HG02610 (cell line): ENCODE data around the gene MINDY4.

ENCODE experiments used
- ATAC-seq: cut with Tn5 transposase; IDR thresholded peaks from one replicate; pipeline ENCODE4 v1.9.1; 2021; ENCODE audit warnings: mild to moderate bottlenecking, moderate library complexity; ENCODE audit not compliant: unreplicated experiment

Gene MINDY4

DNA sequence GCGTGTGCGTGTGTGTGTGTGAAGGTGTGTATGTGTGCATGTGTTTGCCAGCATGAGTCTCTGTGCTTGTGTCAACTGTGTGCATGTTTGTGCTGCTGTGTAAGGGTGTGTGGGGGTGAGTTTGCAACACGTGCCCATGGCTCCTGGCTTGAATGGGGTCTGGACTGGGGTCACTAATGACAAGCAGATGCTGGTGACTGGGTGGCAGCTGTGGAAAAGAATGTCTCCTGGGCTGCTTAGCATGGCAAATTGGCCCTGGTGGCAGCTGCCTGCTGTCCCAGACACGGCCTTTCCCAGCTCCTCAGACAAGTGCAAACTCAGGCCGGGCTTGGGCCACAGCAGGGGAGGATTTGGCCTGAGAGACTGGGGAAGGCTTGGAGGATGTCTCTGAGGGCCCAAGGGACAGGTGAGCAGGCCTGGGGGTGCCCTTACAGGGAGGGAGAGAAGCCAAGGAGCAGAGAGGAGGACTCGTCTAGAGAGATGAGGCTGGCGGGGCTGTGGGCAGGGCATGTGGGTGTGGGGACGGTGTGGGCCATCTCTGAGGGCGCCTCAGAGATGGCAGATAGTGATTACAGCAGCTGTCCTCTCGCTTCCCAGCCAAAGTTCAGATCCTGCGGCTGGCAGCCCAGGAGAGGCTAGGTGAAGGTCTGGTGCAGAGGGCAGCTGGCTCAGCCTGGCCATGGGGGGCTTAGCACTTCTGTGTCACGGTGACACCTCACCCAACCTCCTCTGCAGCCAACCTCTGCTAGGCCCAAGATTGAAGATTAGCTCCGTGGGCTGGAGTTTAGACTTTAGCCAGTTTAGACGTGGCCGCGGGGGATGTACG is 142.0 kb downstream of the MINDY4 start:
- ATAC-seq: no peak

DNA sequence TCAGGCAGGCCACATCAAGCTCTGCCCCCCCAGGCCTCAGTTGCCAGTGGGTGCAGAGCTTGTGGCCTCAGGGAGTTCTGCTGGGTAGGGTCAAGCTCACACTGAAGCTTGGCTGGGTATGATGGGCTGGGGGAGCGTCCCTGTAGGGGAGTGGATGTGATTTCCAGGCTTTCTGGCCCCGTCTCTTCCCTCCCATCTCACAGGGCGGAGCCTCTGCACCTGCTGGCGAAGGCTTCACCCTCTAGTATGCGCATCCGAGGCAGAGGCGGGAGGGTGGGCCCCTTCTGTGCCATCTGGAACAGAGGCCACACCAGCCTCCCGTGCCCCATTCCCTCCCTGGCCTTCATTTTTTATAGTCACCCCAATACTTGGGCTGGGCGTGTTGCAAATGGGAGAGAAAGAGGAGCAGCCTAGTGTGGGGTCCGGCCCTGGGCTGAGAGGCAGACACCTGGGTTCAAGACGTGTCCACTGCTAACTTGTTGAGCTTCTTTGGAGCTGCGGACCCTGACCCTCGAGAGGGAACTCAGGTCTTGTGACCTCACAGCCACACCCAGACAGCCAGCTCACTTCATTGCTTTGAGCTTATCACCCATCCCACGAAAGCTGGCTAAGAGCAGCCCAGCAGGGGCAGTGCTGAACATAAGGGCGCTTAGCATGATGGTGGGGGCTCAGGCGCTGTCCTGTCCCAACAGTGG is 142.8 kb downstream of the MINDY4 start:
- ATAC-seq: no peak

DNA sequence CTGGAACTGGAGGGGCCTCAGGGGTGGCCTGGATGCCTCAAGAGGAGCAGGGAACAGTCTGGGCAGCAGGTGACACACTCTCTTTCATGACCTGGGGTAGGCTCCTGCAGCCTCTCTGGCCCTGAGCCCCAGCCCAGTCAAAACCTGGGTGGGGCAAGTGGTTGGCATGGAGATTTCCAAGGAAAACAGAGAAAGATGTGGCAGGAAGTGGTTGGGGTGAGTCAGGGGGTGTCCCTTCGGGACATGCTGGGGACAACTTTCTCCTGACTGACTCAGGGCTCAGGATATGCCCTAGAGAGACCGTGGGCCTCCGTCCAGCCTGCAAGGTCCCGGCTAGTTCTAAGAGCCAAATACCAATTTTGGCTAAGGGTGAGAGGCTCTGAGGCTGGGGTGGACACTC is 143.4 kb downstream of the MINDY4 start:
- no peak for ATAC-seq

DNA sequence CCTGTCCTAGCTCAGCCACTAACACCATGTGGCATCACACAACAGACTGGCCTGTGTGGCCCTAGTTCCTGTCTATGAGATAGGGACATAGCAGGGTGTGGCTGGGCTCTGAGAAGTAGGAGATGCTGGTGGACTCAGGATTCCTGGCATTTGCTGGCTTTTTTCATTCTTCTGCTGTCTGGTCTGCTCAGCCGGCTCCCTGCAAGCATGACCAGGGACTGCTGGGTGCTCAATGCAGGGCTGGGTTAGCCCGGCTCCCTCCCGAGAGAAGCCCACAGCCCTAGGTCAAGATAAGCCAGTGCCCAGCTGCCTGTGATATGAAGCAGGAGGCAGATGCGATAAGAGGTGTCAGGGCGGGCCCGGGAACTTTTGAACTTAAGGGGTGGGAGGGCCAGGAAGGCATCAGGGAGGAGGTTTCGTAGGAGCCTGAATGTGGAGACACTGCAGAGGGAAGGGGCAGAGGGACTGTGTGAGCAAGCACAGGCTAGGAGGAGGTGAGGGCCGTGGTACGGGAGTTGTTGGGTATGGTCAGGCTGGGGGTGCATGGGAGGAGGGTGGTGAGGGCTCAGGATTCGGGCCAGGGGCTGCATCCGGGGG is 143.9 kb downstream of the MINDY4 start:
- ATAC-seq: no peak

DNA sequence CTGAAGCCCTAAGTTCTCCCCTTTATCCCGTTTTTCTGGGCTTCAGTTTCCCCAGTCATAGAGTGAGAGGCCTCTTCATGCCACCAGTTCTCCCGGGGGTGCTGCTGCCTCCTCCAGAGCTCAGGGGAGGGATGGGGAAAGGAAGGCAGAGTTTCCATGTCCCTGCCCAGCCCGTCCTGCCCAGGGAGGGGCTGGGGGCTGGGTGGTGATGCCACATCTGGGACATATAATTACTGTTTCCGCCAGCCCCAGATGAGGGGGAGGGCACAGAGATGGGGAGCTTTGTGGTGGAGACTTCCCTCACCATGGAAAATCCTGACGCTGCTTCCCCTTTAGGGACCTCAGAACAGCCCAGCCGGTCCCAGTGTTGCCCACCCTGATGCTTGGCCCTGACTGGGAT is 144.5 kb downstream of the MINDY4 start:
- no peak for ATAC-seq

DNA sequence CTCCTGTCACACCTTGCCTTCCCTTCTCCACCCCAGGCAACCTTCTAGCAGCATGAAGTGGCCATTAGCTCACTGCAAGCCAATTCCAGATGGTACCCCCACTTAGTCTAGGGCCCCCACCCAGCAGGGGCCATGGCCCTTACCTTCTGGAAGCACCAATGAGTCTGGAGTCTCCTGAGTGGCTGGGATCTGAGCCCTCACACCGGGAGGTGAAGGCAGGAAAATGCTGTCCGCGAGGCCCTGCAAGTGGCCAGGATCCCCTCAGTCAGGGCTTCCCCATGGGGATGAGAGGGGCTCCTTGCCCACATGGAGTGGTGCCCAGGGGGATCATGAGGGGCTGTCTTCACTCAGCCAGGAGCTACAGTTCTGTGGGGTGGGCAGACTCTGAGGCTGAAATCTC is 145.0 kb downstream of the MINDY4 start:
- ATAC-seq: no peak

DNA sequence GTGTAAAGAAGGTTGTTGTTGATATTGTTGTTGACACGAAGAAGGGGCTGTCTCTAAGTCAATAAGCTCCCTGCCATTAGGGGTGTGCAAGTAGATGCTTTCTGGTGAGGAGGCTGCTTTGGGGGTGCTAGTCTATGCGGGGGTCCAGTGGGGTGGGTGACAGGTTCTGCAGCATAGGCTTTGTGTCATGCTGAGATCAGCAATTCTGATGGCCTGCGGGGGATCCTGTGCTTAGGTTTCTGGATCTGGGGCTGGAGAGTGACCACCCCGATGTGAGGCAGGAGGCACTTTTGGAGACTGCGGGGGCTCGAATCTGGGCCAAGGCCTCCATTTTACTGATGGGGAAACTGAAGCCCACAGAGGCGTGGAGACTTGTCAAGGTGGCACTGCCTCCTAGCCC is 145.6 kb downstream of the MINDY4 start:
- ATAC-seq: no peak

- ATAC-seq: no peak
Measured at GRCh38 chr7:30917216-30917893, 146.1 kb downstream of the MINDY4 start.

DNA sequence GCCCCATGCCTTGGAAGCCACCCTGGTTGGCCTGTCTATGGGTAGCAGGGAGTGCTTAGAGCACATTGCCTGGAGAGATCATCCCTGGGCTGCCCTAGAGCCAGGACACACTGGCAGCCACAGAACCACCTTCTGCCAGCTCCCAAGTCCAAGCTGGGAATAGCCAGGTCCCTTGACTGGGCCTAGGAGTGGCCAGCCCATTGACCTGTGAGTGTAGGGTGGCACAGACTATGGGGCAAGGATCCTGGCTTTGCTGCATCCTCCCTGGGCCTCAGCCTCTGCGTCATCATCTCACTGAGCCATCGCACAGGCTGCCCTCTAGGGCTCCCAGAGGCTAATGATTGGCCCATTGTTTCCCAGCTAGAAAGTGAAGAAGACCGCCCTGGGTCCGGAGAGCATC is 147.5 kb downstream of the MINDY4 start:
- no peak for ATAC-seq

DNA sequence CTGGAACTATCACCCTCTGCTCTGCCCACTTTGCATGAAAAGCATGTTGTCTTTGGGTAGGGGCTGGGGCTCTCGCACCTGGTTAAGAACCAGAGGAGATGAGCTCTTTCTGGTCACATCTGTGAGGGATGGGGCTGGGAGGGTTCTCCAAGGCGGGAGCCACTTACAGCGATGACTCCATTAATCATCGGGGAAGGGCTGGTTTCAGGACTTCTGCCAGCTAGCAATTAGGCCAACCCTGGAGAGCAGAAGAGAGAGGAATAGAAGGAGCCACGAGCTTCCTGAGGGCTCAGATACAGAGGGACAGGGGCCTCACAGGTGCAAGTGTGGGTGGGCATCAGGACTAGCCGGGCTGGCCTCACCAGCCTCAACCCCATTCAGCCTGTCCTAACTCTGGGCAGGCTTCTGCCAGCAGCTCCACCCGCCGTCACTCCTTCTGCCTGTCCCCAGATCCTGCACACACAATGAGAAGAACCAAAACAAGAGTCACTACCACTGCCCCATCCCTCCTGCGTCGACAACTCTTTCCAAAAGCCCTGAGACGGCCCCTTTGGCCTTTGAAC is 148.9 kb downstream of the MINDY4 start:
- no peak for ATAC-seq

DNA sequence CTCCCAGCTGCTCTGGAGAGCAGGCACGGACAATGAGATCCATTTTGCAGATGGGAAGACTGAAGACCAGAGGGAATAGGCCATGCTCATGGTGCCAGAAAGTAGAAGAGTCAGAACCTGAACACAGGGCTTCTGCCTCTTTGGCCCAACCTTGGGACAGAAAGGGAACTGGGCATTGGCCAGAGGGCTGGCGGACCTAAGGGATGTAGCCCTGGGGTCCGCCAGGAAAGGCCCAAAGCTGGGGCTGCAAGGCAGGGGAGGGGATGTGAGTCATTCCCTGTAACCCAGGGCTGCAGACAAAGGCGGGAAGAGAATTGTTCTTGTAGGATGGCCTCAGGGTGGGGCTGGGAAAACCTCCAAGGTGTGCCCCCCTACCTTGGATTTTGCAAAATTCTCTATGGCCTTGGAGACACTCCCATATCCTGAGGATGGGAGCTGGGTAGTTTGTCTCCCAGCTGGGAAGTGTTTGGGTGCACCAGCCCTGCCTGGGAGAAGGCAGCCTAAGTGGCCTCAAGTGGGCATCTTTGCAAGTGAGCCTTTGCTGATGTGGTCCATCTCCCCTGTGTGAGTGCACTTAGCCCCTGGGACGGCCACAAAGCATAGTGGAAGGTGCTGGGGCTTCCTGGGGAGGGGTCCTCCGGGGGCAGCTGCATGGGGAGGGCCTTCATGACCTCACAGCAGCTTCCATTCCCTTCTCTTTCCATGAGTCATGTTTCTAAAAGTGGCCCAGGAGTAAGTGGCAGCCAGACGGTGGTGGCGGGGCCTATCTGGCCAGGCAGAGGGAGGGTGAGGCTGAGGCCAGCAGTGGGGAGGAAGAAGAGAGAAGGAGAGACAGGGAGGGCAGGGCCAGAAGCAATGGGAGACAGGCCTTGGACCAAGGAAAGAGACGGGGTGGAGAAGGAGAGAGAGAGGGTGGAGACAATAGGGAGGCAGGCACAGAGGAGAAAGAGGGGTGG is 149.6 kb downstream of the MINDY4 start:
- no peak for ATAC-seq

GRCh38 chr7:30921540-30922401 is 150.6 kb downstream of the MINDY4 start:
- ATAC-seq: no peak

DNA sequence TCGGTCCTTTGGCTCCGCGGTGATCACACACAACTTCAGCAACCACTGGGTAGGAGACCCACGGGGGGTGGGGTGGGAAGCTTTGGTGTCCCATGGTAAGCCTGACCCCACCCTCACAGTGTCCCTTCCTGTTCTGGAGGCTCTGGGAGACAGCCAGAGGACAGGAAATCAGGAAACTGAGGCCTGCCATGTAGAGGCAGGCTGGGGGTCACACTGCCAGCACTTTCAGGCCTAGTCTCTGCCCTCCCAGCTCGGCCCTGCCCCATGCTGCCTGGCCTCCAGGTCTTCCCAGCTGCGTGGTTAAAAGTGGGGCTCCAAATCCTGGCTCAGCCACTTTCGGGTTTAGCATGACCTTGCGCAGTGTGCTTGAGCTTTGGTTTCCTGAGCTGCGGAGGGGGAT is 151.4 kb downstream of the MINDY4 start:
- ATAC-seq: no peak

- ATAC-seq: no peak
Measured at GRCh38 chr7:30923009-30923773, 152.0 kb downstream of the MINDY4 start.

DNA sequence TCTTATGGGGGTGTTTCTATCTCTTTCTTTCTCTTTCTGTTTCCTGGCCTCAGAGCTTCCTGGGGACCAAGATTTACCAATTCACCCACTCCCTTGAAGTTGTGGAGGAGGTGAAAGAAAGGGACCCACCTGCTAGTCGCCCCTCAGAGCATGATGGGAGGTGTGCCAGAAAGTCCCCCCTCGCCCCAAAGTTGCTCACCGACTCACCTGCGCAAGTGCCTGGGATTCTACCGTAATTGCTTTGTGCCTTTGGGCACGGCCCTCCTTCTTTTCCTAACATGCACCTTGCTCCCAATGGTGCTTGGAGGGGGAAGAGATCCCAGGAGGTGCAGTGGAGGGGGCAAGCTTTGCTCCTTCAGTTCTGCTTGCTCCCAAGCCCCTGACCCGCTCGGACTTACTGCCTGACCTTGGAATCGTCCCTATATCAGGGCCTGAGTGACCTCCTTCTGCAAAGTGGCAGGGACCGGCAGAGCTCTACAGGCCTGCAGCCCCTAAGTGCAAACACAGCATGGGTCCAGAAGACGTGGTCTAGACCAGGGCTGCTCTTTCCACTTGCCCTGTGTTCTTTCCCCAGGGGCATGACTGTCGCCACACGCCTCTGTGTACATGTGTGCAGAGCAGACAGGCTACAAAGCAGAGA is 152.7 kb downstream of the MINDY4 start:
- ATAC-seq: no peak

- no peak for ATAC-seq
Measured at GRCh38 chr7:30924624-30925023, 153.4 kb downstream of the MINDY4 start.

DNA sequence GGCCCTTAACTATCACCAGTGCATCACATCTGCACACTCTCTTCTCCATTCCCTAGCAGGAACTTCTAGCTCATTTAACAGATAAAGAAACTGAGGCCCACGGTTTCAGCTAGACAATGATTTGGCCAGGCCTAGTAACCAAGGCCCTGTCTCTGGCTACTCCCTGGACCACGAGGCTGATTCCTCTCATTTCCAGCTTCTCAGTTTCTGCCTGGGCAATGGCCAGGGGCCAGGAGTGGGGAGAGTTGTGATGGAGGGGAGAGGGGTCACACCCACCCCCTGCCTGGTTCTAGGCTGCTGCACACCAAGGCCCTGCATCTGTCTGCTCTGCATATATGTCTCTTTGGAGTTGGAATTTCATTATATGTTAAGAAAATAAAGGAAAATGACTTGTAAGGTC is 153.9 kb downstream of the MINDY4 start:
- ATAC-seq: no peak

DNA sequence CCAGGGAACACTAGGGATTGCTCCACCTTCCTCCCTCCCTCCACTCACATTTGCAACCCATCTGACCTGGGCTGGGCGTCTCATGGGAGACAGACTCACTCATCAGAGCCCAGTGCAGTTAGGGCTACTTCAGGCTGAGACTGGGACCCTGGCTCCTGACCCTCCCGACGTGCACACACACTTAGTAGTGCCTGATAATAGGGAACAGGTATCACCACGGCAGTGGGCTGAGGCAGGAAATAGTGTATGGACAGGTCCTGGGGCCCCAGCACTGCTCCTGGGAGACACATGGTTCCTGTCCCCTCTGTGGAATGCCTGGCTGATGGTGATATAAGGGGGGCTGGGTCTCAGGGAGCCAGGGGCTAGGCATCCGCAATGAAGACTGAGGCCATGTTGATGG is 154.7 kb downstream of the MINDY4 start:
- ATAC-seq: no peak
